Stimulated activated CD4-positive, alpha-beta T cell treated with anti-CD3 and anti-CD28 coated beads, Interleukin-12 subunit alpha, Interleukin-12 subunit beta, amount 100 ng/mL, for 48 hours (primary cell): ENCODE results near the gene ATP6V0B.

ENCODE experiments used
- DNase-seq, 3 donors: peaks; one replicate each; pipeline ENCODE4 v3.0.0-alpha.2; 2020; ENCODE audit warnings: low read depth in 2 of 3, low spot score in 1 of 3

Gene ATP6V0B

GRCh38 chr1:43999455-43999854, 24.7 kb downstream of the ATP6V0B start:
- no peak for DNase-seq

GRCh38 chr1:44000122-44000665, 25.4 kb downstream of the ATP6V0B start:
- DNase-seq: no peak

- no peak for DNase-seq
These were observed 27.4 kb downstream of the ATP6V0B start for GRCh38 chr1:44002165-44002564.

GRCh38 chr1:44002606-44003157, 27.9 kb downstream of the ATP6V0B start:
- DNase-seq: no peak

- DNase-seq: no peak
These were observed 33.5 kb downstream of the ATP6V0B start for GRCh38 chr1:44008259-44008658.

GRCh38 chr1:44010935-44011471, 36.2 kb downstream of the ATP6V0B start:
- DNase-seq: no peak

GRCh38 chr1:44012404-44012803, 37.6 kb downstream of the ATP6V0B start:
- no peak for DNase-seq

- DNase-seq: no peak
These were observed 38.3 kb downstream of the ATP6V0B start for GRCh38 chr1:44012941-44013609.

- no peak for DNase-seq
These were observed 39.2 kb downstream of the ATP6V0B start for GRCh38 chr1:44013949-44014348.

- no peak for DNase-seq
These were observed 39.8 kb downstream of the ATP6V0B start for GRCh38 chr1:44014365-44015104.

- no peak for DNase-seq
These were observed 40.4 kb downstream of the ATP6V0B start for GRCh38 chr1:44015206-44015605.

- DNase-seq: no peak
These were observed 41.5 kb downstream of the ATP6V0B start for GRCh38 chr1:44016041-44016889.

- no peak for DNase-seq
These were observed 42.2 kb downstream of the ATP6V0B start for GRCh38 chr1:44016890-44017400.

- DNase-seq: no peak
These were observed 44.7 kb downstream of the ATP6V0B start for GRCh38 chr1:44019466-44019948.

GRCh38 chr1:44020464-44020863, 45.7 kb downstream of the ATP6V0B start:
- no peak for DNase-seq

- DNase-seq: no peak
These were observed 46.4 kb downstream of the ATP6V0B start for GRCh38 chr1:44021156-44021555.

- no peak for DNase-seq
These were observed 47.0 kb downstream of the ATP6V0B start for GRCh38 chr1:44021581-44022321.

GRCh38 chr1:44024031-44024902, 49.5 kb downstream of the ATP6V0B start:
- no peak for DNase-seq
